ENCODE measurements around the gene DOCK3.

The DOCK3 gene

GRCh38 chr3:51395493-51396213 is 720.9 kb downstream of the DOCK3 start:
- H3K4me3 ChIP-seq (IDR thresholded peaks at IDR 0.05; ENCODE audit: insufficient read depth, low read depth, low read length) = no peak overlapping the region
- peaks cover 19% of the 10 kb centered on the region for H3K4me1 ChIP-seq (ENCODE audit: low read depth, poor library complexity, severe bottlenecking)
- peaks cover 36% of the 10 kb centered on the region for H3K79me2 ChIP-seq (ENCODE audit: insufficient read depth, low read depth)
- no peak for TF ChIP-seq CTCF (conservative IDR thresholded peaks at IDR 0.05; ENCODE audit: low read depth, low read length)
- H3K27ac ChIP-seq = no peak overlapping the region
- no peaks in the 10 kb centered on the region for H4K20me1 ChIP-seq (ENCODE audit: insufficient read depth)
- no peaks in the 10 kb centered on the region for H3K27me3 ChIP-seq (ENCODE audit: insufficient read depth, low read depth)
- no peak overlapping the region for H2AFZ ChIP-seq (ENCODE audit: low read depth)
- H3K9ac ChIP-seq = no peak overlapping the region
- H3K4me2 ChIP-seq = no peak overlapping the region
- H3K36me3 ChIP-seq (ENCODE audit: insufficient read depth) = no peaks in the 10 kb centered on the region

GRCh38 chr3:51396401-51396800 is 721.7 kb downstream of the DOCK3 start:
- H3K27me3 ChIP-seq (ENCODE audit: insufficient read depth, low read depth) = no peaks in the 10 kb centered on the region
- H3K4me3 ChIP-seq (IDR thresholded peaks at IDR 0.05; ENCODE audit: insufficient read depth, low read depth, low read length) = no peak overlapping the region
- H3K9ac ChIP-seq = no peak overlapping the region
- H3K79me2 ChIP-seq (ENCODE audit: insufficient read depth, low read depth) = peaks cover 36% of the 10 kb centered on the region
- no peak overlapping the region for H3K4me2 ChIP-seq
- no peak for TF ChIP-seq CTCF (conservative IDR thresholded peaks at IDR 0.05; ENCODE audit: low read depth, low read length)
- no peak overlapping the region for H3K27ac ChIP-seq
- no peak overlapping the region for H2AFZ ChIP-seq (ENCODE audit: low read depth)
- H4K20me1 ChIP-seq (ENCODE audit: insufficient read depth) = no peaks in the 10 kb centered on the region
- no peaks in the 10 kb centered on the region for H3K36me3 ChIP-seq (ENCODE audit: insufficient read depth)
- H3K4me1 ChIP-seq (ENCODE audit: low read depth, poor library complexity, severe bottlenecking) = peaks cover 19% of the 10 kb centered on the region

GRCh38 chr3:51397392-51397791 is 722.7 kb downstream of the DOCK3 start:
- H3K36me3 ChIP-seq (ENCODE audit: insufficient read depth) = no peaks in the 10 kb centered on the region

GRCh38 chr3:51398595-51399310 is 724.0 kb downstream of the DOCK3 start:
- no peaks in the 10 kb centered on the region for H3K36me3 ChIP-seq (ENCODE audit: insufficient read depth)
- no peak overlapping the region for H3K4me2 ChIP-seq
- no peaks in the 10 kb centered on the region for H4K20me1 ChIP-seq (ENCODE audit: insufficient read depth)
- TF ChIP-seq CTCF (conservative IDR thresholded peaks at IDR 0.05; ENCODE audit: low read depth, low read length) = no peak
- H3K27me3 ChIP-seq (ENCODE audit: insufficient read depth, low read depth) = no peaks in the 10 kb centered on the region
- H2AFZ ChIP-seq (ENCODE audit: low read depth) = no peak overlapping the region
- H3K79me2 ChIP-seq (ENCODE audit: insufficient read depth, low read depth) = peaks cover 14% of the 10 kb centered on the region; the same call in 1 of the 2 replicates
- no peak overlapping the region for H3K4me3 ChIP-seq (IDR thresholded peaks at IDR 0.05; ENCODE audit: insufficient read depth, low read depth, low read length)
- H3K27ac ChIP-seq = no peak overlapping the region
- H3K9ac ChIP-seq = no peak overlapping the region
- peaks cover 7% of the 10 kb centered on the region for H3K4me1 ChIP-seq (ENCODE audit: low read depth, poor library complexity, severe bottlenecking)

More at GRCh38 chr3:51397392-51397791, 722.7 kb downstream of the DOCK3 start:
- no peak overlapping the region for H3K27ac ChIP-seq
- no peak overlapping the region for H3K4me2 ChIP-seq
- peaks cover 19% of the 10 kb centered on the region for H3K4me1 ChIP-seq (ENCODE audit: low read depth, poor library complexity, severe bottlenecking)
- H3K27me3 ChIP-seq (ENCODE audit: insufficient read depth, low read depth) = no peaks in the 10 kb centered on the region
- no peak overlapping the region for H2AFZ ChIP-seq (ENCODE audit: low read depth)
- H3K79me2 ChIP-seq (ENCODE audit: insufficient read depth, low read depth) = peaks cover 28% of the 10 kb centered on the region
- no peak overlapping the region for H3K4me3 ChIP-seq (IDR thresholded peaks at IDR 0.05; ENCODE audit: insufficient read depth, low read depth, low read length)
- no peak for TF ChIP-seq CTCF (conservative IDR thresholded peaks at IDR 0.05; ENCODE audit: low read depth, low read length)
- no peak overlapping the region for H3K9ac ChIP-seq
- no peaks in the 10 kb centered on the region for H4K20me1 ChIP-seq (ENCODE audit: insufficient read depth)

Data from KMS-11 (cell line).